ENCODE measurements around the gene MDK.
A peak's percentile ranks its signal among the peaks of the same experiment; 100 is the strongest.

Gene MDK

DNA sequence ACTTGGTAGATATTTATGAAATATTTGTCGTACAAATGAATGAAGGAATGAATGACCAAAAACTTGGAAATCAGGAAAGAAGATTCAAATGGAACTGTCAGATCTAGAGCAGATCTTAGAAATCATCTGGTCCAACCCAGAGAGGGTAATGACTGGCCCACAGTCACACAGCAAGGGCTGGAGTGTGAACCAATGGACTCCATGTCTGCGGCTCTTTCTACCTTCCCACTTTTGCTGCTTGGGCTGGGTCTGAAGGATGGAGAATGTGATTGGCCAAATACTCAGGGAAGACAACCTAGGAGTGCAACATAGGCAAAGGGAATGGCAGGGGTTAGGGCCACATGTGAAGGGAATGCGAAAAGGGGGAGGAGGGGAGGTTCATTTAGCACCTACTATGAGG lies 40.0 kb upstream of the MDK start:
- no peak overlapping the region for H3K4me3 ChIP-seq (ENCODE audit: low read depth, low read length)
- DNase-seq (ENCODE audit: low read depth), result no peak
- TF ChIP-seq, protein P1, sequence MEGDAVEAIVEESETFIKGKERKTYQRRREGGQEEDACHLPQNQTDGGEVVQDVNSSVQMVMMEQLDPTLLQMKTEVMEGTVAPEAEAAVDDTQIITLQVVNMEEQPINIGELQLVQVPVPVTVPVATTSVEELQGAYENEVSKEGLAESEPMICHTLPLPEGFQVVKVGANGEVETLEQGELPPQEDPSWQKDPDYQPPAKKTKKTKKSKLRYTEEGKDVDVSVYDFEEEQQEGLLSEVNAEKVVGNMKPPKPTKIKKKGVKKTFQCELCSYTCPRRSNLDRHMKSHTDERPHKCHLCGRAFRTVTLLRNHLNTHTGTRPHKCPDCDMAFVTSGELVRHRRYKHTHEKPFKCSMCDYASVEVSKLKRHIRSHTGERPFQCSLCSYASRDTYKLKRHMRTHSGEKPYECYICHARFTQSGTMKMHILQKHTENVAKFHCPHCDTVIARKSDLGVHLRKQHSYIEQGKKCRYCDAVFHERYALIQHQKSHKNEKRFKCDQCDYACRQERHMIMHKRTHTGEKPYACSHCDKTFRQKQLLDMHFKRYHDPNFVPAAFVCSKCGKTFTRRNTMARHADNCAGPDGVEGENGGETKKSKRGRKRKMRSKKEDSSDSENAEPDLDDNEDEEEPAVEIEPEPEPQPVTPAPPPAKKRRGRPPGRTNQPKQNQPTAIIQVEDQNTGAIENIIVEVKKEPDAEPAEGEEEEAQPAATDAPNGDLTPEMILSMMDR (IDR thresholded peaks at IDR 0.05; ENCODE audit: control insufficient read depth, extremely low read depth, insufficient read depth), result no peak

DNA sequence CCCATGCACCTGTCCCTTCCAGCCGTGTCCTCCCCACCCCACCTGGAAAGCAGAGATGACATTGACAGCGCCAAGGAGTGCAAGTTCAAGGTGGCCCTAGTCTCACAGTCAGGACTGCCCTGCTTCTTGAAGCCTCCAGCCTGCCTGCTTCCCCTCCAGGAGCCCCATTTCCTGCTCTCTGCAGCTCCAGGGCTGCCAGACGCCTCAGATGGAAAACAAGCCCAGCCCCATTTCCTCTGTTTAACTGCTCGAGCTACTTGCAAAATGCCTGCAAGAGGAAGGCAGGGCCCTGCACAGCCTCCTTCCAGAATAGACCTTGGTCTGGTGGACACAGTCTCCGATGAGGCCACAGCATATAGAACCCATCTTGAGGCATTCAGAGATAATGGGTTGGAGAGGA lies 39.2 kb upstream of the MDK start:
- no peak for DNase-seq (ENCODE audit: low read depth)
- no peak overlapping the region for H3K4me3 ChIP-seq (ENCODE audit: low read depth, low read length)
- TF ChIP-seq, protein P1 (IDR thresholded peaks at IDR 0.05; ENCODE audit: control insufficient read depth, extremely low read depth, insufficient read depth), result no peak

- H3K4me3 ChIP-seq (ENCODE audit: low read depth, low read length), result no peak overlapping the region
- DNase-seq (ENCODE audit: low read depth), result no peak
- TF ChIP-seq, protein P1 (IDR thresholded peaks at IDR 0.05; ENCODE audit: control insufficient read depth, extremely low read depth, insufficient read depth), result no peak
Measured at GRCh38 chr11:46343520-46343919, 37.9 kb upstream of the MDK start.

GRCh38 chr11:46345131-46345597 lies 36.3 kb upstream of the MDK start:
- no peak for DNase-seq (ENCODE audit: low read depth)
- TF ChIP-seq, protein P1 (IDR thresholded peaks at IDR 0.05; ENCODE audit: control insufficient read depth, extremely low read depth, insufficient read depth), result no peak
- H3K4me3 ChIP-seq (ENCODE audit: low read depth, low read length), result no peak overlapping the region

- H3K4me3 ChIP-seq (ENCODE audit: low read depth, low read length), result no peak overlapping the region
- TF ChIP-seq, protein P1 (IDR thresholded peaks at IDR 0.05; ENCODE audit: control insufficient read depth, extremely low read depth, insufficient read depth), result no peak
- DNase-seq (ENCODE audit: low read depth), result no peak
Measured at GRCh38 chr11:46345881-46346484, 35.5 kb upstream of the MDK start.

DNA sequence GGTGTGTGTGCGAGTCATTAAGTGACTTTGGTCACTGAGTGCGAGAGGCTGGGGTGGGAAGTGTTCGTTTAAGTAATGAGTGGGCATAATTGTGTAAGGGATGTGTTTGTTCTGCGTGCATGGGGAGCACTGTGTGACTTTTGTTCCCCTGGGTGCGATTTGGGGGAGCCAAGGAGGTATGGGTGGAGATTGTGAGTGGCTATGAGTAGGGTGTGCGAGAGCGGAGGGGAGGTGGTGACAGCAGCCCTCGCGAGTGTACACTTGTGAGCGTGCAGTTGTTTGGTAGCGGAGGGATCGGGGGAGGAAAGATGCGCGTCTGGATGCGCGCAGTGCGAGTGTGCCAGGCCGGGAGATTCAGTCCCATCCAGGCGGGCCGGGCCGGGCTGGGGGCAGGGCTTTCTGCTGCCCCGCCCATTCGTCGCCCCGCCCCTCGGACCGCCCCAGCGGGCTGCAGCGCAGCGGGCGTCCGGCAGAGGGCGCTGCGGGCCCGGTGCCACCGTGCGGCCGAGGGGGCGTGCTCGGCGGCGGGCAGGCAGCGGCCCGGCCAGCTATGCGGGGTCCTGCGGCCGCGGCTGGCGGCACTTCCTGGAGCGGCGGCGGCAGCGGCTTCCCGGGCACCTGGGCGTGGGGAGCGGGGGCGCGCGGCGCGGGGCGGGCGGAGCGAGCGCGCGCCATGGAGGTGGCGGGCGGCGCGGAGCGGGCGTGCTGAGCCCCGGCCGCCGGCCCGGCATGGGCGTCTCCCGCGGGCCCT lies 34.4 kb upstream of the MDK start, which contains the start of gene DGKZ:
Gene DGKZ (plus strand): TSS at position 578 of the 751 bp plus-strand sequence. CDS start 197 bp downstream, outside the sequence.
- H3K4me3 ChIP-seq (ENCODE audit: low read depth, low read length), result peak within 1 kb of the TSS; percentile 90
- TF ChIP-seq, protein P1 (IDR thresholded peaks at IDR 0.05; ENCODE audit: control insufficient read depth, extremely low read depth, insufficient read depth), result peak; percentile 98
- DNase-seq (ENCODE audit: low read depth), result no peak
